SH-SY5Y (cell line): ENCODE measurements around the gene PTPRD.

Source experiments
- GATA2 ChIP-seq: IDR thresholded peaks from 2 replicates; pipeline ENCODE4 v1.6.1; 2011; ENCODE audit warnings: mild to moderate bottlenecking, low read depth, low read length
- GATA3 ChIP-seq: IDR thresholded peaks from 2 replicates; pipeline ENCODE4 v1.6.1; 2011; ENCODE audit warnings: low read depth, mild to moderate bottlenecking, low read length, moderate library complexity

DNA sequence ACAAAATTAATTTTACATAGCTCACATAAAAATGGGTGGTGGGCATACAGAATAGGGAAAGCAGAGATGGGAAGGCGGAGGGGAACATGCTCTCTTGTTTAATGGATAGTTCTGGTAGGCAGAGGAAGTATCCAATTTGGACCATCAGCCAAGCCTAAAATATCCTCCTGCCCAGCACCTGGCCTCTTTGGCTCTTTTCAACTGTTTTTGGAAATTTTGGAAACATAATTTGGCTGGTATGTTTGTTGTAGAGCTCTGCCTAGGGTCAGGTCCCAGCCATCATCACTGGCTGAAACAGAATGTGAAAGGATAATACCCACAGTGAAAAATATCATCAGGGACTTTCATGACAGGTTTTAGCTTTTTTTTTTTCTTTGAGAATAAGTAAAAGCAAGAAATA lies 2345.9 kb downstream of the PTPRD start:
- TF ChIP-seq GATA2 (no peak), GATA3 (no peak)
